Measurements from ENCODE around the gene HHATL.

The HHATL gene

GRCh38 chr3:42649006-42649405 is 53.6 kb downstream of the HHATL start:
- no peak for DNase-seq

- DNase-seq = no peak
Measured at GRCh38 chr3:42647821-42648459, 54.7 kb downstream of the HHATL start.
